Spleen (tissue), 11 donors: ENCODE data around the gene AOX1. TPM values are rescaled to one million over a fixed set of nuclear protein-coding genes. Genes with fewer than 3 reads are reported as not detected.

Experiments
- DNase-seq: peaks from one replicate; pipeline ENCODE4 v3.0.0-alpha.2; 2020
- H3K27ac ChIP-seq, 8 donors: fragments of 200-600 bp; sonication (generic) in 7 of 8; 1 replicate in 4 of 8; 2 replicates in 4 of 8; pipeline versions ENCODE4 v1.5.0 to v1.8.0; 2016 to 2021; ENCODE audit warnings: inconsistent platforms in 4 of 8, mild to moderate bottlenecking in 4 of 8, moderate library complexity in 1 of 8
- H3K27me3 ChIP-seq, 7 donors: fragments of 200-600 bp; sonication (generic) in 6 of 7; replicated peaks in 1 of 7; 1 replicate in 4 of 7; 2 replicates in 3 of 7; pipeline versions ENCODE4 v1.5.0 to v1.8.0; 2016 to 2021; ENCODE audit warnings: inconsistent platforms in 3 of 7, mild to moderate bottlenecking in 1 of 7
- H3K36me3 ChIP-seq, 6 donors: fragments of 200-600 bp; sonication (generic) in 5 of 6; 1 replicate in 4 of 6; 2 replicates in 2 of 6; pipeline versions ENCODE4 v1.5.0 to v1.8.0; 2016 to 2021; ENCODE audit warnings: inconsistent platforms in 2 of 6
- H3K4me1 ChIP-seq, 6 donors: fragments of 200-600 bp; sonication (generic) in 5 of 6; 1 replicate in 3 of 6; 2 replicates in 3 of 6; pipeline versions ENCODE4 v1.5.0 to v1.8.0; 2016 to 2021; ENCODE audit warnings: inconsistent platforms in 3 of 6
- H3K4me3 ChIP-seq, 8 donors: fragments of 200-600 bp; sonication (generic) in 7 of 8; 1 replicate in 4 of 8; 2 replicates in 4 of 8; pipeline versions ENCODE4 v1.5.0 to v1.8.0; 2016 to 2021; ENCODE audit warnings: inconsistent platforms in 4 of 8, mild to moderate bottlenecking in 4 of 8, moderate library complexity in 2 of 8
- H3K9me3 ChIP-seq, 8 donors: fragments of 200-600 bp; sonication (generic) in 7 of 8; 1 replicate in 4 of 8; 2 replicates in 4 of 8; pipeline versions ENCODE4 v1.5.0 to v1.8.0; 2016 to 2021; ENCODE audit warnings: inconsistent platforms in 4 of 8
- CTCF ChIP-seq, 11 experiments: fragments of 200-600 bp in 7 of 11; fragments of 450-650 bp in 4 of 11; sonication (generic) in 4 of 11; IDR thresholded peaks in 8 of 11; conservative IDR thresholded peaks in 3 of 11; 1 replicate in 7 of 11; 2 replicates in 4 of 11; pipeline versions ENCODE4 v1.4.0 to v1.8.0; 2016 to 2021; ENCODE audit warnings: antibody characterized with exemption in 11 of 11, inconsistent platforms in 4 of 11, mild to moderate bottlenecking in 1 of 11
- POLR2A ChIP-seq, 3 donors: fragments of 450-650 bp; IDR thresholded peaks; one replicate each; pipeline ENCODE4 v1.5.1; 2017; ENCODE audit warnings: antibody characterized with exemption in 3 of 3, mild to moderate bottlenecking in 1 of 3
- POLR2AphosphoS5 ChIP-seq, 3 donors: sonication (generic); formaldehyde crosslinking; IDR thresholded peaks; one replicate each; pipeline ENCODE4 v1.5.1; 2017; ENCODE audit warnings: antibody characterized with exemption in 3 of 3
- WGBS, 5 donors: extraction: QIAGEN DNeasy Blood & Tissue Kit in 3 of 5; methylation state at CpG; one replicate each; pipeline versions ENCODE4 v1.1.5 to v1.1.7; 2013 to 2018; 5-methylcytosine and 5-hydroxymethylcytosine counted together
- intact Hi-C: fragments of 100-400 bp; cut with DNase I; formaldehyde crosslinking; loops from one replicate; pipeline ENCODE4 v1.15.0; 2023; ENCODE audit warnings: low total_unique reads
- polyA plus RNA-seq, 3 donors: library from polyadenylated mRNA; stranded (reverse); fragments of 200-250 nt; gene quantifications; one replicate each; pipeline ENCODE4 v1.2.1, GENCODE V29; 2013
- total RNA-seq, 7 donors: library from RNA; depleted of rRNA in 3 of 7; stranded (reverse); fragments of >200 nt in 3 of 7; fragmentation: NEBNext Ultra II Directional in 4 of 7; extraction: Animal tissue kit (Norgen Biotek cat#: 25700) in 4 of 7; gene quantifications; one replicate each; pipeline versions ENCODE4 v1.1.0 to v1.2.1, GENCODE V29; 2016 to 2021
- donor health status: healthy with polysubstance abuse.
- donor health status: DM: no; HTN: no; CAD: no; lungs with moderate emphysema.
- donor health status: DM: no; HTN: no; CAD: no.
- donor health status: Bipolar disorder and iron deficiency.
- donor health status: healthy.
- donor health status: DM: no; HTN: no; CAD: no.
- donor health status: DM: yes; HTN: yes; CAD: no.

AOX1 gene
- total and polyA plus RNA-seq, 10 donors, result 1.3 to 14.6 (median 5.8) TPM

DNA sequence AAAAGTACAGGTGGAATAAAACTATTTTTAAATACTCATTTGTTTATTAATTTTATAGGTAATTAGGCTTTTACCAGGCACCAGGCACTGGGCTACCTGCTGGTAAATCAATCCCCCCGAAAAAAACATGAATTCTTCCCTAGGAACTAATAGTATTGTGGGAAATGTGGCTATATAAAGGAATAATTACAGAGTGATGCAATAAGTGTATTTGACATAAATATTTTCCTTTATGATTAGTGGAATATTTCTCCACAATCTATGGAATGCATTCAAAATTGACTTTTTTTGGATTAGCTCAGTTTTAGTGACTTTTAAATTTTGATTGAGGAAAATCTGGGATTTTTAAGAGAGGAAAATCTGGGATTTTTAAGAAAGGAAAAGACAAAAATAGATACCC is 116.2 kb downstream of the AOX1 start:
- no peaks in the 10 kb centered on the region for H3K9me3 ChIP-seq
- no peak for DNase-seq
- no peaks in the 10 kb centered on the region for H3K36me3 ChIP-seq
- H3K4me1 ChIP-seq, result peaks cover 0 to 6% (median 0%) of the 10 kb centered on the region in 6 donors
- WGBS, 5 donors, result 65 to 83% (median 71%) methylated on average over 1 of the region's 1 CpG
- no peak overlapping the region for H3K4me3 ChIP-seq
- H3K27ac ChIP-seq, result no peak overlapping the region
- H3K27me3 ChIP-seq, result no peaks in the 10 kb centered on the region
- intact Hi-C loops, result loop anchor here (10.0 kb wide), 2 partner anchors 127 to 727 kb away; no protein-coding TSS in a partner anchor
- TF ChIP-seq POLR2AphosphoS5 (IDR thresholded peaks at IDR 0.05) (no peak), POLR2A (IDR thresholded peaks at IDR 0.05) (no peak), CTCF (IDR thresholded peaks at IDR 0.05 in 8 of 11, conservative IDR thresholded peaks at IDR 0.05 in 3 of 11) (no peak)

DNA sequence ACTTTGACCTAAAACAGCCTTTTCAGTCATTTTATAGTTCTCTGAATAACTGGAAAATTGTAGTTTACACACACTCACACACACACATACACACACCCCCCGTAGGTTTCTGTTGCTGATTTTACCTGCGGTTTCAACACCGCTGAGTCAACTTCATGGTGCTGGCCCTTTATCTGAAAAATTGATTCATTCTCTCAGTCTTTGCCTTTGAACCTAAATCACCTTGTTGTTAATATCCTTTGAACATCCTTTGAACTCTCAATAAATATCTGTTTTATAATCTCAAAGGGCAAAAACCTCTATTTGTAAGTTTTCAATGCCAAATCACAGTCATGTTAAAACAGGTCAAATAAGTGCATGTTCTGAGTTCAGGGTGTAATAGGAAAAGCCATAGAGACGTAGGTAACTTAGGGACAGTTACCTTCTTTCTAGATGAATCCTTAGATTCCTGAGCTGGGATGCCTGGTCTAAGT is 116.9 kb downstream of the AOX1 start:
- intact Hi-C loops, result loop anchor here (10.0 kb wide), 2 partner anchors 128 to 728 kb away; no protein-coding TSS in a partner anchor
- Histone ChIP-seq H3K9me3 (no peaks in the 10 kb centered on the region), H3K4me1 (peaks cover 0 to 6% (median 0%) of the 10 kb centered on the region in 6 donors), H3K27ac (no peak overlapping the region), H3K27me3 (no peaks in the 10 kb centered on the region), H3K4me3 (no peak overlapping the region), H3K36me3 (no peaks in the 10 kb centered on the region)
- TF ChIP-seq CTCF (IDR thresholded peaks at IDR 0.05 in 8 of 11, conservative IDR thresholded peaks at IDR 0.05 in 3 of 11) (no peak), POLR2A (IDR thresholded peaks at IDR 0.05) (no peak), POLR2AphosphoS5 (IDR thresholded peaks at IDR 0.05) (no peak)
- DNase-seq, result no peak
- 64 to 78% (median 72%) methylated on average over 4 of the region's 4 CpGs for WGBS, 5 donors

- no peak for DNase-seq
- intact Hi-C loops, result loop anchor here (10.0 kb wide), 2 partner anchors 129 to 729 kb away; no protein-coding TSS in a partner anchor
- peaks cover 0 to 6% (median 0%) of the 10 kb centered on the region in 6 donors for H3K4me1 ChIP-seq
- 35 to 45% (median 38%) methylated on average over 6 of the region's 6 CpGs for WGBS, 5 donors
- no peak overlapping the region for H3K4me3 ChIP-seq
- H3K9me3 ChIP-seq, result no peaks in the 10 kb centered on the region
- H3K27ac ChIP-seq, result no peak overlapping the region
- H3K36me3 ChIP-seq, result no peaks in the 10 kb centered on the region
- H3K27me3 ChIP-seq, result no peaks in the 10 kb centered on the region
- TF ChIP-seq POLR2A (IDR thresholded peaks at IDR 0.05), result no peak
- TF ChIP-seq POLR2AphosphoS5 (IDR thresholded peaks at IDR 0.05), result no peak
- peak in 8 of 11 experiments; percentile 11 to 56 (median 38) for TF ChIP-seq CTCF (IDR thresholded peaks at IDR 0.05 in 8 of 11, conservative IDR thresholded peaks at IDR 0.05 in 3 of 11)
Measured at GRCh38 chr2:200703127-200703925, 117.5 kb downstream of the AOX1 start.
